GM19238 (cell line): ENCODE results near the gene S100A14.

Source experiments
- DNase-seq: peaks from one replicate; pipeline ENCODE4 v3.0.0; 2011; ENCODE audit warnings: low spot score; ENCODE audit not compliant: insufficient read length

The S100A14 gene

DNA sequence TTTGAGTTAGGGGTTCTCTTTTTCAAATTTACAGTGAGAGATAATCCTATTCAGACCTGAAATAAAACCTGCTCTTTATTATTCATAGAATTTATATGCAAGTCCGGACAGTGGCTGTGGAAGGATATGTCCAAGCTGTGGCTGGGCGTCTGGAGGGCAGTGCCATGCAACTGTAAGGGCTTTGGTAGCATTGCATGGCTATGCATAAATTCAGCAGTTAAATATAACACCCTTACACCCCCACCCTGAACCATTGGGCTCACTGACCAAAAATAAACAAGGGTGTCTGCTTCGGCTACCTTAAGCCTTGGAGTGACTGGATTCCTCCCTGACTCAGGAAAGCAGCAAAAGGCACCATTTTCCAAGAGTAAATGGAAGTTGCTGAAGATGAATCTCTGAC lies 23.2 kb upstream of the S100A14 start:
- DNase-seq: no peak

DNA sequence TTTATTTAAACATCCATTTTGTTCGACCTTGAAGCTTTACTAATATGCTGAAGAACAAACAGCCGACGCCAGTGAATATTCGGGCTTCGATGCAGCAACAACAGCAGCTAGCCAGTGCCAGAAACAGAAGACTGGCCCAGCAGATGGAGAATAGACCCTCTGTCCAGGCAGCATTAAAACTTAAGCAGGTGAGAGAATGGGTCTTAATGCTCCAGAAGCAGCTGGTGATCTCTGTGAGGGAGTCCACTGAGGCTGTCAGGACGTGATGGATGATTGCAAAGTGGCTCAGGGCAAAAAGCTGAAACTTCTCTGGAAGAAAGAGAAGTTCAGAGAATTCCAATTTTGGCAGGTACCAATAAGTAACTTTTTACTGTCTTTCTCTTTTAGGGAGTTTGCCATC lies 22.1 kb upstream of the S100A14 start:
- no peak for DNase-seq

DNA sequence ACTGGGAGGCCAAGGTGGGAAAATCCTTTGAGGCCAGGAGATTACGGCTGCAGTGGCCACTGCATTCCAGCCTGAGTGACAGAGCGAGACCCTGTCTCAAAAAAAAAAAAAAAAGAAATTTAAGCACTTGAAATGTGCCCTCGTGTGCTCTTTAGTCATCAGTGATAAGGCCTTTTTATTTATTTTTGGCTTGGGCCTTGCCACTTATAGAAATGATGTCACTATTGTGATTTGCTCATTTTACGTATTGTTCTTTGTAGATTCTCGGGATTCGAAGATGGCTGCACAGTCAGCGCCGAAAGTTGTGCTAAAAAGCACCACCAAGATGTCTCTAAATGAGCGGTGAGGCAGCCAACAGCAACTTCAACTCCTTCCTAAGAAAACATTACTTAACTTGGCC lies 20.2 kb upstream of the S100A14 start:
- DNase-seq: no peak

DNA sequence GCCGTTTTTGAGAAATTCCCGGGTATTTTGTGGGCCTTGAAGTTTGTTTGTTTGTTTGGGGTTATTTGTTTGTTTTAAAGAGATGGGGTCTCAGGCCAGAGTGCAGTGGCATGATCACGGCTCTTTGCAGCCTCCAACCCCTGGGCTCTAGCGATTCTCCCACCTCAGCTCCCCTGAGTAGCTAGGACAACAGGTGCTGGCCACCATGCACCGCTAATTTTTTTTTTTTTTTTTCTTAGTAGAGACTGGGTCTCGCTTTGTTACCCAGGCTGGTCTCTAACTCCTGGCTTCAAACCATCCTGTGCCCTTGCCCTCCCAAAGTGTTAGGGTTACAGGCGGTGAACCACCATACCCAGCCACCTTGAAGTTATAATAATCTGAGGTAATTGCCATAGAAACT lies 19.7 kb upstream of the S100A14 start:
- no peak for DNase-seq

DNA sequence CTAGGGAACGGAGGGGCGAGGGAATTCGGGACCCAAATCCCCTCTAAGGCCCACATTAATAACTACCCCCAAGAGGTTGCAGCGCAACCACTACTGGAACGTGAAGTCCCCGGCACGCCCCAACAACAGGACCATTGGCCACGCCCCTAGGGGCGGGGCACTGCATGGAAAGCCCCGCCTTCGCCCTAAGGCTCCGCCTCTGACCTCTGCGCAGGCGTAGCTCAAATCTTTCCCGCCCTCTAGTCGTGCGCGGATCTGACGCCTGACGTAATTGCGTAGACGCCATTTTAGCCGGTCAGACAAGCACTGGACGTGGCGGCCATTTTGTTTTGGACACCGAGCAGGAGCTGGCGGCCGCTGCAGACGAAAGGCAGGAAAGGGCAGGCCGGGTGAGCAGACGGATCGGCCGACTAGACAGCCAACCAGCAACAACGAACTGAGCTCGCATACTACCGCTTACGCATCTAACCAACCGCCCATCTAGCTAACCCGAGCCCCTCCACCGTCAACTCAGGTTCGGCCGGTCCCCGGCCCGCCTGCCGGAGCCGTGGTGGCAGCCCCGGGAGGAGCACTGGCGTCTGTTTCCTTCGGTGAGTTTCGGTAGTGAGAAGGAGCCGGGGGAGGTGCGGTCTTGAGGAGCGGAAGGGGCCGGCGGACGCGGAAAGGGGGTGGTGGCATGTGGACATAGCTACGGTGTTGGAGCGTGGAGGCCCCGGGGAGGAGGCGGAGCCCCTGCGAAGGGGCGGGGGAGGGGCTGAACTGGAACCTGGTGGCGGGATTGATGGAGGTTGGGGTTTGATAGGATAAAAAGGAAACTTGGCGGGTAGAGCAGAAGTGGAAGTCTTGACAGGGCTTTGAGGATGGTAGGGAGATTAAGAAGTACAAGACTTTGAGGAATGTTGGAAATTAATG lies 17.9 kb upstream of the S100A14 start, which contains the start of gene CHTOP:
Gene CHTOP, plus strand, starts transcription at position 313 of the 912 bp plus-strand sequence. CDS start 2,523 bp downstream, outside the sequence.
- DNase-seq: peak; percentile 97

DNA sequence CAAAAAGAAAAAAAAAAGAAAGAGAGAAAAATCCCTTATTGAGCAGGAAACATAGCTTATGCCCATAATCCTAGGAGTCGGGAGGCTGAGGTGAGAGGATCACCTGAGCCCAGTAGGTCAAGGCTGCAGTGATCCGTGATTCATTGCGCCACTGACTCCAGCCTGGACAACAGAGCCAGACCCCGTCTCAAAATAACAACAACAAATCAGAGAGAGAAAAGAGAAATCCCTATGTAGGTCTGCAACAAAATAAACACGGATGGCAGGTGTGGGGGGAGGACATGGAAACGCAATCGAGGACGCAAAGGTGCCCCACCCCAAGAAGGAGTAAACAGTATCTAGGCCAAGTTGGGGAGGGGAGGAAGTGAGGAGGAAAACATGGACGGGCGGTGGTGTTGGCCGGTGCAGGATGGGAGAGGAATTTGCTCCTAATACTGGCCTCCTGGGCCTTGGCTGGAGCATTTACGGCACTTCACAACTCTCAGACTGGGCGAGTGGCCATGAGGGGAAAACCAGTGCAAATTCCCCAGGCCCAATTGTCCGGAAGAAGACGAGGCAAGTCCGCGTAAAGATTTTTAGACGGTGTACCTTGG lies 17.1 kb upstream of the S100A14 start:
- DNase-seq: no peak

DNA sequence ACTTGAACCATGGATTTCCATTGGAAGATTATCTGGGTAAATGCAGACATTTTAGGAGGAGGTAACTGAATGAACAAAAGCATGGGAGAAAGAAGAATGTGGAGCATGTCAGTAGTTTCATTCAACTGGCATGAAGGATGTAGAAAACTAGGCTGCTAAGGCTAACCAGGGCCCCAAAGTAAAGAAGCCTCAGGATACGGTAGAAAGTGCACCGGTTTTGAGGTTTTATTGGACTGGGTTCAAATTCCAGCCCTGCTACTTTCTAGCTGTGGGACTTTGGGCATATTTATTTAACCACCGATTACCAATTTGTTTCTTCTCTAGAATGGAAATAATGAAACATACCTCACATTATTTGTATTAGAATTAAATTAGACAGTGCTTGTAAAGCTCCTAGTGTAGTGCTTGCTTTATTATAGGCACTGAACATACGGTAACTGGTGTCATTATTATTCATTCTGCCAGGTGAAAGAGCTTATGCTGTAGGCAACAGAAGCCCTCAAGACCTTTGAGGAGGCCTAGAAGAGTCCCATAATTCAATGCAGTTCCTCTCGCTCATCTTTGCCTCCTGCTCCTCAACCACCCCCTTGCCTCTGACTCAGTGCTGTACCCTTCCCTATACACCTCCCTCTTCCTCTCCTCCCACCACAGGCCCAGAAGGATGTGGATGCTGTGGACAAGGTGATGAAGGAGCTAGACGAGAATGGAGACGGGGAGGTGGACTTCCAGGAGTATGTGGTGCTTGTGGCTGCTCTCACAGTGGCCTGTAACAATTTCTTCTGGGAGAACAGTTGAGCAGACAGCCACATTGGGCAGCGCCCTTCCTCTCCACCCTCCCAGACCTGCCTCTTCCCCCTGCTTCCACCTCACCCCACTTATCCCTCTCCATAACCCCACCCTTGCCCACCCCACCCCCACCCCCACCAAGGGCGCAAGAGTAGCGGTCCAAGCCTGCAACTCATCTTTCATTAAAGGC lies 15.2 kb upstream of the S100A14 start:
- DNase-seq: no peak

DNA sequence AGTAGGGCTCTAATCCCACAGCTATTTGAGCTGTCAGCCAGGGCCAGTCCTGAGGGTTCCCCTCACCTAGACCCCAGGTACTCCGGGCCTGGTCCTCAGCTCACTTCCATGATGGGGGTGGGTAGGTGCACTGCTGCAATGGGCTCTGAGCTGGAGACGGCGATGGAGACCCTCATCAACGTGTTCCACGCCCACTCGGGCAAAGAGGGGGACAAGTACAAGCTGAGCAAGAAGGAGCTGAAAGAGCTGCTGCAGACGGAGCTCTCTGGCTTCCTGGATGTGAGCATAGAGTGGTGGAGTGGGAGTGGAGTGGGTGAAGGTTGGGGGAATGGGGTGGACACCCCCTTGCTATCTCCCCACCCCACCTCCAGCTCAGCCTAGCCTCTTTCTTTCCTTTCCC lies 14.3 kb upstream of the S100A14 start:
- no peak for DNase-seq

DNA sequence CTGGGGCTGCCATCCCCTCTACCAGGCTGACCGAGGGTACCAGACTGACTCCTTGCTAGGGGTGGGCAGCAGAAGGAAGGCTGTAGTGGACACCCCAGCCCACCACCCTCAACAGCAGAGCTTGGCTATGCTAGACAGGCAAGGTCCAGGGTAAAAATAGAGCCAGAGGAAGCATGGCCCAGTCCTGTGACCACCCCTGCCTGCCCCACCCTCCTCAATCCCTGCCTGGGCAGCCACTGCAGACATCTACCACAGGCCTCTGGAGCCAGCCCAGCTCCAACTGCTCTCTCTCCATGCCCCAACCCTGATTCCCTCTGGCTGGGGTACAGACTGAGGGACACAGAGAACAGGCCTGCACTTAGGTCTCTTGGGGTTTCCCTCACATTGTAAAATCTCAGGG lies 13.8 kb upstream of the S100A14 start:
- DNase-seq: no peak

DNA sequence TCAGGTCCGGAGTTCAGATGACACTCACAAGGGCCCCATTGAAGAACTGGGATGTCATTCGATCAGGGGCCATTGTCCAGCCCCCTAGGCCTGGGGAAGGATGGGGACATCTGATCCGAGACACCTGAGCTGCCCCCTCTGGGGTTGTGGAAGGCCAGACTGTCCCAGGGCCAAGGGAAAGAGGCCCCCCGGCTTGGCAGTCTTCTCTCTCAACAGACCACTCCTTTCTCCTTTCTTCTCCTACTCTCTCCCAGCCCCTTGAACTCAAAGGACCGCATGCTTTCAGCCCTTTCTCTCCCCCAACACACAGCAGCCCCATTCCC lies 13.2 kb upstream of the S100A14 start:
- DNase-seq: no peak

DNA sequence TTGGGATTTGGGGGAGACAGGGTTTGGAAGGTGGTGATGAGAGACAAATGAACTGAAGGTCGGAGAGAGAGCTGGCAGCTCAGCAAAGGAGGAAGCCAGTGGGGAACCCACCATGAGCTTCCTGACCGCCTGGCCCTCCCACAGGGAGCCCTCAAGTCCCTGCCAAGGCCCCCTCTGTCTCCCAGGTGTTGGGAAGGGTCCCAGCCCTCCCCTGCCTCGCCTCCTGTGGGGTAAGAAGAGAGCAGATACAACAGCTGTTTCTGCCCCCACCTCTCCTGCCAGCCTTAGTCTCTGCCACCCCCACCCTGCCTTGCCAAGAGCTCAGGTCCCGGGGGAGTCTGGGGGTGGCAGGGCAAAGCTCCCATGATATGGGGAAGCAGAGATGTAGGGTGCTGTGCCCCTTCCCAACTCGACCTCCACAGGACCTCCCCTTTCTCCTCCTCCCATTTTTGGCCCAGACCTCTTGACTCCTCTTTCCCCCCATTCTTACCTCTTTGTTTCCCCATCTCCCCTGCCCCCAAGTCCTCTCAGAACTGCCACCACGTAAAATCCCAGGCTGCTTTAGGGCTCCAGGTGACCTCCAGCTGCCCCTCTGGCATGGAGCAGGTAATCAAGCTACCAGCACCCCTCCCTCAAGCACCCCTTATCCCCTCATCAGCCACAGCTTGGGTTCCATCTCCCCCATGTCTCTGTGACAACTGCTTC lies 12.7 kb upstream of the S100A14 start:
- DNase-seq: no peak

DNA sequence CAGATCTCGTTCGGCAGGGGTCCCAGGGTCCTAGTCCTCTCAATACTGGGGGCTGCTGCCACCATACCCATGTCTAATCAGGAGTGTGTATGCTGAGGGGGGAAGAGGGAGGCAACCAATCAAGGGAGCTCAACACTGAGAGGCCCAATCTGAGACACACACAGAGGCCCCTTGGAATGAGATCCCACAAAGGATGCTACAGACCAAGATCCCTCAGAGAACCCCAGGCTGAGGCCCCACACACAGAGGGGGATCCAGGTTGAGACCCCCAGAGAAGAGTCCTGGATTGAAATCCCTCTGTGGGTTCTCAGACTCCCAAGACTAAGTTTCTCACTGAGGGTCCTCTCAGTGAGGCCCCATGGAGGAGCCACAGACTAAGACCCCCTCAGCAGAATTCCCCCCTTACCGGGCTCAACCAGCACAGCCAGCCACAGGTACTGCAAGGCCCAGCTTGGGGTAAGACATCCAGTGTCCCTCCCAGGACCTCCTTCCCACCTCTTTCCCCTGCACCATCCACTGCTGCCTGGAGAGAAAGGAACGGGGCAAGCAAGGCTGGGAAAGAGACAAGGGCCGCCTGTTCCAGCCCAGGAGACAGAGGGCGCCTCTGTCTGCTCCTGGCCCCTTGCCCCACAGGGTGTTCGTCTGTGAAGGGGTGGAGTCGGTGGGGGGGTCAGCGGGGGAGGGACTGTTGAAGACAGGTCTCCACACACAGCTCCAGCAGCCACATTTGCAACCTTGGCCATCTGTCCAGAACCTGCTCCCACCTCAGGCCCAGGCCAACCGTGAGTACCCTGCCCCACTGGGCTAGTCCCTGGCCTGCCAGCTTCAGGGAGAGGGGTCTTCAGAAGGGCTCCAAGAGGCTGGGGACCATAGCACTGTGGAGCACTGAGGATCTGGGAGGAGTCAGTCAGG lies 11.8 kb upstream of the S100A14 start, which contains the start of gene S100A1:
Gene S100A1, plus strand, starts transcription at position 720 of the 912 bp plus-strand sequence. CDS start 2,088 bp downstream, outside the sequence.
- no peak for DNase-seq

DNA sequence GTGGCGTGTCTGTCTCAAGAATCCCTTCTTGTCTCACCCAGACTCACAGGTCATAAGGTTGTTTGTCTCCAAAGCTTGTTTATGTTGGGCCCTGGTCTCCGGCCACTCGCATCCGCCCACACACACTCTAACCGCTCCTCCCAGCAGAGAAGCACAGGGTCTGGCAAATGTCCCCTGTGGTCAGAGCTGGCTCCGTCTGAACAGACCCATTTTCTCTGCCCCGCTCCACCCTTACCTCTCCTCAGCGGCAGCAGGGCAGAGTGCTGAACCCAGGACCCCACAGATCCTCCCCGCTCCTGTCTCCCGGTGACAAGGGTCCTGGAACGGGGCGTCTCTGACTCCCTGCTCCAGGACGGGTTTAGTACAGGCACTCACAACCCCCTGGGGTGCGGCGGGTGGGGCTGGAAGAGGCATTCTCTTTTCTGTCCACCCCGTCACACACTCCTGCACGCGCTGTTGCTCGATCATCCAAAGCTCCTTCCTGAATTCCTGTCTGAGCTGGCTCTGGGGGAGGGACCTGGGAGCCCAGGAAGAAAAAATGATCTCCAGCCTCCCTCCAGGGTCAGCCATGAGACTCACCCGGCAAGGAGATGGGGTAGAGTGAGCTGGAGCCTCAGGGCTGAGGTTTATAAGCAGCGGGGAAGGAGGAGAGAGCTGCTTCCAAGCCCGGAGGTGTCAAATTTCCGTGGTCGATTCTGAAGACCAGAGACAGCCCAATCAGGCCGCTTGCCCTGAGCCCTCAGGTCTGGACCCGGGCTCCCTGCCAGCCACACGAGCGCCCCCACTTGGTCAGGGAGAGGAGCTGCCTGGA lies 11.0 kb upstream of the S100A14 start, which contains the start of gene S100A13:
Gene S100A13, minus strand, starts transcription at position 602 of the 811 bp plus-strand sequence. CDS start 1,033 bp downstream, outside the sequence.
- DNase-seq: no peak

DNA sequence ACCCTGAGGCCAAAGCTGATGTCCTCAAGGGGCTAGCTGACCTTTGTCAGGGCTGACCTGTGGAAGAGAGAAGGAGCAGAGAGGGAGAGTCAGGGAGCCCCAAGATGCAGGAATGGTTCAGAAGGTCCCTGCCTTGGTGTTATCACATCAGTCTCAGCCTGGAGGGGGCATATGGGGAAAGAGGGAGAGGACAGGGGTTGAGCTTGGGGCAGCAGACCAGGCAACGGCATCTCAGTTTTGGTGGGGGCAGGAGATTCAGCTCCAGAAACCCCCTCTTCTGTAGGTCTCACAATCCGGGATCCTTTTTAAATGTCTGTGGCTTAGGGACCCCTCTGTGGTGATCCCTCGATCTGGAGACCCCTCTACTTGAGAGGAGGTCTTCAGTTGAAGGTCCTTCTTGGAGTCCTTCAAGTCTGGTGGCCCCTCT lies 10.4 kb upstream of the S100A14 start:
- no peak for DNase-seq

DNA sequence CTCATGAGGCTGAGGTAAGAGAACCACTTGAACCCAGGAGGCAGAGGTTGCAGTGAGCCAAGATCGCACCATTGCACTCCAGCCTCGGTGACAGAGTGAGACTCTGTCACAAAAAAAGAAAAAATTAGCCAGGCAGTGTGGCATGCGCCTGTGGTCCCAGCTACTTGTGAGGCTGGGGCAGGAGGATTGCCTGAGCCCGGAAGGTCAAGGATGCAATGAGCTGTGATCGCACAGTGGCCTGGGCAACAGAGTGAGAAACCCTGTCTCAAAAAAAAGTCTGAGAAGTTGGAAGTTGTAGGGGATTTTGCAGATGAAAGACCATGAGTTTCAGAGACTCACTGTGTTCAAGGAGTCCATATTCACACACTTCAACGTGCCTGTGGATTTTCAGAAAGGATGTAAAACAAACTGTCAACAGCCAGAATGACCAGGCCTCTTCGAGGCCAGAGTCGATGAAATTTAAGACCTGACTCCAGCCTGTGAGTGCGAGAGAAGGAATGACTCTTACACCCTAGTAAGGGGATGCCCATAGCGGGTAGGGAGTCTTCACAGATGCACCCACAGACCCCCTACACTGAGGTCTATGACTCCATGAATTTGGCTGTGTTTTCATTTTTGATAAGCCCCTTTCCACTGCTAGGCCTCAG lies 9.0 kb upstream of the S100A14 start:
- no peak for DNase-seq

DNA sequence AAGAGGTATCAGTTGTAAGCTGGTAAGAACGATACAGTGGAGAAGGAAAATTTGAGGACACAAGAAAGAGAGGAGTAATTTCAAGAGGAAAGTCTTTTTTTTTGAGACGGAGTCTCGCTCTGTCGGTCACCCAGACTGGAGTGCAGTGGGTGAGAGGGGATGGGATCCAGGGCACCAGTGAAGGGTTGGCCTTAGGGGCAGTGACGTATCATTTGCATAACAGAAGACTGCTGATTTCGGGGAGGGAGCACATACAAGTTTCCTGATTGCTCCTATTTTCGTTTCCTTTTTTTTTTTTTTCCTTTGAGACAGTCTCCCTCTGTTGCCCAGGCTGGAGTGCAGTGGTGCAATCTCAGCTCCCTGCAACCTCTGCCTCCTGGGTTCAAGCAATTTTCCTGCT lies 7.0 kb upstream of the S100A14 start:
- no peak for DNase-seq

DNA sequence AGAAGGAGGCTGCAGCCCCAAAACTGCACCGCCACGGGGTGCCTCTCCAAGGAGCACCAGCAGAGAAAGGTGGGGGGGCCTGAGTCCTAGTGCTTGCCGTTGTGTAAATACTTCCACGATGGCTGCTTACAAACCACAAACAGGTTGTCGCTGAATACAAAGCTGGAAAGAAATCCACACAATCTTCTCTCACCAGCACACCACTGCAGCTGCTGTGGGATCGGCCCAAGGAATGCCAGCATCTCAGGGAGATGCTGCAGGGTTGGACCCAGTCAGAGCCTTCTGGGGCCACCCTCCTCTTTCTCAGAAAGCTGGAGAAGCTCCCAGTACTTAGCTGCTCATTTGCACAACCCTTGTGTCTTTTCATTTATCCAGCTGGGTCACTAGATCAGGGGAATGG lies 3.0 kb upstream of the S100A14 start:
- DNase-seq: no peak

DNA sequence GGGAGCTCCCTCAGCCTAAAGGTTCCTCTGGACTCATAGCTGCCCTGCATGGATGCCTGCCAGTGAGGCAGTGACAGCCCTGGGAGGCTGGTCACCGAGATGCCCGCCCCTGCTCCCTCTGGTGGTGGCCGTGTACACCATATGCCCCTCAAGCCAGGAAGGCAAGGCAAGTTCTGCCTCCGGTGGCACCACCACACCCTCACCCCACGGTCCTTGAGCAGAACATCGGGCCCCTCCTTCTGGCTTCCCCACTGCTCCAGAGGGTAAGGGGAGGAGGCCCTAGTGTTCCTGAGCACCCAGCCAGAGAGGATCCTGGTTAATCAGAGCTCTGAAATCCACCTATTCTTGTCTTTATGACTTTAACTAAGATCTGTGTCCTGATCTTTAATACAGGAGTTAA lies 1.5 kb upstream of the S100A14 start:
- peak; percentile 76 for DNase-seq
